Spleen (tissue), 7 donors: Measurements from ENCODE around the gene KIAA1217.

Experiments
- CTCF ChIP-seq, 11 experiments: fragments of 200-600 bp in 7 of 11; fragments of 450-650 bp in 4 of 11; sonication (generic) in 4 of 11; IDR thresholded peaks in 8 of 11; conservative IDR thresholded peaks in 3 of 11; 1 replicate in 7 of 11; 2 replicates in 4 of 11; pipeline versions ENCODE4 v1.4.0 to v1.8.0; 2016 to 2021; ENCODE audit warnings: antibody characterized with exemption in 11 of 11, inconsistent platforms in 4 of 11, mild to moderate bottlenecking in 1 of 11
- POLR2A ChIP-seq, 3 donors: fragments of 450-650 bp; IDR thresholded peaks; one replicate each; pipeline ENCODE4 v1.5.1; 2017; ENCODE audit warnings: antibody characterized with exemption in 3 of 3, mild to moderate bottlenecking in 1 of 3
- POLR2AphosphoS5 ChIP-seq, 3 donors: sonication (generic); formaldehyde crosslinking; IDR thresholded peaks; one replicate each; pipeline ENCODE4 v1.5.1; 2017; ENCODE audit warnings: antibody characterized with exemption in 3 of 3
- donor health status: DM: no; HTN: no; CAD: no; lungs with moderate emphysema.
- donor health status: DM: no; HTN: no; CAD: no.
- donor health status: DM: no; HTN: no; CAD: no.

- no peak for TF ChIP-seq CTCF (IDR thresholded peaks at IDR 0.05 in 8 of 11, conservative IDR thresholded peaks at IDR 0.05 in 3 of 11)
- TF ChIP-seq POLR2A (IDR thresholded peaks at IDR 0.05) = no peak
- TF ChIP-seq POLR2AphosphoS5 (IDR thresholded peaks at IDR 0.05) = no peak
These were observed 254.9 kb downstream of the KIAA1217 start for GRCh38 chr10:24463611-24464426.
